K562 (cell line): Measurements from ENCODE around the gene KISS1R. TPM values are rescaled to one million over a fixed set of nuclear protein-coding genes. Genes with fewer than 3 reads are reported as not detected.

ENCODE experiments used
- CHCHD3 ChIP-seq: fragments of 250-450 bp; sonication (Bioruptor Pico); IDR thresholded peaks from 2 replicates; pipeline ENCODE4 v2.1.2; 2022; ENCODE audit warnings: mild to moderate bottlenecking
- GABPB1 ChIP-seq: sonication (generic); formaldehyde crosslinking; IDR thresholded peaks from 2 replicates; pipeline ENCODE4 v1.8.0; 2022; ENCODE audit warnings: mild to moderate bottlenecking, missing genetic modification reagents
- HNRNPLL ChIP-seq: fragments of 200-400 bp; formaldehyde crosslinking; IDR thresholded peaks from 2 replicates; pipeline ENCODE4 v1.6.1; 2017; ENCODE audit warnings: low read length, low read depth, mild to moderate bottlenecking; ENCODE audit not compliant: poor library complexity, severe bottlenecking
- MEIS2 ChIP-seq: fragments of 450-650 bp; IDR thresholded peaks from 2 replicates; pipeline ENCODE4 v1.6.1; 2014; ENCODE audit warnings: mild to moderate bottlenecking; ENCODE audit not compliant: partially characterized antibody
- NFXL1 ChIP-seq: fragments of 450-650 bp; formaldehyde crosslinking; IDR thresholded peaks from 2 replicates; pipeline ENCODE4 v1.4.0; 2021; ENCODE audit warnings: mild to moderate bottlenecking
- PTTG1 ChIP-seq: fragments of 450-650 bp; IDR thresholded peaks from 2 replicates; pipeline ENCODE4 v1.6.1; 2016; ENCODE audit warnings: low read depth, mild to moderate bottlenecking, missing genetic modification characterization, missing compliant biosample characterization
- RFX5 ChIP-seq: IDR thresholded peaks from 2 replicates; pipeline ENCODE4 v1.6.1; 2011; ENCODE audit warnings: low read depth, mild to moderate bottlenecking, improper control_type of control experiment, low read length
- SMC3 ChIP-seq: conservative IDR thresholded peaks from 2 replicates; pipeline ENCODE4 v1.6.1; 2011; ENCODE audit warnings: low read depth, low read length, improper control_type of control experiment; ENCODE audit not compliant: insufficient read depth
- TCF7 ChIP-seq: sonication (generic); IDR thresholded peaks from 2 replicates; pipeline ENCODE4 v1.6.1; 2016; ENCODE audit warnings: antibody characterized with exemption, borderline replicate concordance
- ZNF384 ChIP-seq: IDR thresholded peaks from 2 replicates; pipeline ENCODE4 v1.6.1; 2012; ENCODE audit warnings: low read depth, low read length, improper control_type of control experiment
- ZNF589 ChIP-seq: fragments of 200-800 bp; sonication (Bioruptor generic); IDR thresholded peaks from 2 replicates; pipeline ENCODE4 v1.6.1; 2016; ENCODE audit warnings: low read depth, missing genetic modification characterization, missing compliant biosample characterization
- polyA plus RNA-seq, 8 experiments: library from polyadenylated mRNA; depleted of rRNA in 4 of 8; stranded (reverse) in 5 of 8; unstranded in 3 of 8; fragments of >200 nt; fragmentation: Nextera tagmentation in 2 of 8; fragmentation: Illumina TruSeq in 1 of 8; extraction: Ambion mirVana in 2 of 8; extraction: Trizol in 1 of 8; gene quantifications; 2 replicates each; pipeline versions ENCODE4 v1.2.1 to v1.2.3, GENCODE V29; 2011 to 2014; ENCODE audit warnings: inconsistent platforms in 1 of 8, missing spikeins in 1 of 8
- total RNA-seq, 7 experiments: library from RNA; depleted of rRNA in 6 of 7; stranded (reverse); fragments of >200 nt in 6 of 7; fragmentation: Illumina TruSeq in 2 of 7; extraction: Trizol in 2 of 7; gene quantifications; 2 replicates each; pipeline versions ENCODE4 v1.2.1 to v1.2.3, GENCODE V29; 2011 to 2021; ENCODE audit warnings: low replicate concordance in 1 of 7
- TF ChIP-seq, protein P1 (sequence below): fragments of 200-400 bp; formaldehyde crosslinking; IDR thresholded peaks from 2 replicates; pipeline ENCODE4 v1.6.1; 2017; ENCODE audit warnings: mild to moderate bottlenecking, low read depth, low read length, moderate library complexity
- TF ChIP-seq, protein P2 (sequence below): IDR thresholded peaks from 3 replicates; pipeline ENCODE4 v1.6.1; 2011; ENCODE audit warnings: borderline replicate concordance, mild to moderate bottlenecking; ENCODE audit not compliant: insufficient read length, insufficient read depth
- TF ChIP-seq, protein P3 (sequence below): fragments of 250-450 bp; sonication (Bioruptor Pico); IDR thresholded peaks from 2 replicates; pipeline ENCODE4 v1.4.0; 2020; ENCODE audit warnings: mild to moderate bottlenecking
- TF ChIP-seq, protein P4 (sequence below): fragments of 250-450 bp; sonication (Bioruptor Pico); IDR thresholded peaks from 2 replicates; pipeline ENCODE4 v1.8.0; 2021; ENCODE audit warnings: mild to moderate bottlenecking, moderate library complexity
- TF ChIP-seq, protein P5 (sequence below): fragments of 450-650 bp; formaldehyde crosslinking; conservative IDR thresholded peaks from 2 replicates; pipeline ENCODE4 v1.4.0; 2022; ENCODE audit warnings: mild to moderate bottlenecking, missing genetic modification characterization
- TF ChIP-seq, protein P6 (sequence below): fragments of 450-650 bp; IDR thresholded peaks from 2 replicates; pipeline ENCODE4 v1.6.1; 2016; ENCODE audit warnings: borderline replicate concordance

Gene KISS1R
- total and polyA plus RNA-seq, 9 of the 15 experiments (the other 6 are each of a cell fraction or from before 2014, with no cell fraction given) = 0.37 to 39.4 (median 2.0) TPM

DNA sequence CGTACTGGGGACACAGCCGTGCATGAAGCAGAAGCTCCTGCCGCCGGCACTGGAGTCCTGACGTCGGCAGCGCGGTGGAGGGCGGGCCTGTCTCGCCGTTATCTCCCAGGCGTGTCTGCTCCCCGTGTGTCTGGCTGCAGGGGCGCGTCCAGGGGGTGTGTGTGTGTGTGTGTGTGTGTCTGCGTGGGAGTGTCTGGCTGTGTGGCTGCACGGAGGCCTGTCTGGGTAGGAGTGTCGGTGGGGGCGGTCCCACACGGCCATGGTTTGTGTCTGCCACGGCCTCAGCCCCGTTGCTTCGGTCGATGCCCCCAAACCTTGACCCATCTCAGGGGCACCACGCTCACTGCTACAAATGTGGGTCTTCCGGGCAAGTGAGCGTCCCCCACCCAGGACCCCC, 27.0 kb downstream of the KISS1R start (continued):
- TF ChIP-seq HNRNPLL (no peak), MEIS2 (peak; percentile 52), SMC3 (0 out of 2 replicates have a peak, but pooled peaks have one; percentile 23), ZNF589 (CRISPR knock-in tag) (peak; percentile 51; the same call in 1 of the 2 replicates), ZNF384 (0 out of 2 replicates have a peak, but pooled peaks have one; percentile 46), RFX5 (no peak), CHCHD3 (CRISPR knock-in tag) (no peak), GABPB1 (CRISPR knock-in tag) (peak; percentile 81), NFXL1 (no peak), PTTG1 (no peak), TCF7 (peak; percentile 83; the same call in 1 of the 2 replicates)
- TF ChIP-seq, protein P1, sequence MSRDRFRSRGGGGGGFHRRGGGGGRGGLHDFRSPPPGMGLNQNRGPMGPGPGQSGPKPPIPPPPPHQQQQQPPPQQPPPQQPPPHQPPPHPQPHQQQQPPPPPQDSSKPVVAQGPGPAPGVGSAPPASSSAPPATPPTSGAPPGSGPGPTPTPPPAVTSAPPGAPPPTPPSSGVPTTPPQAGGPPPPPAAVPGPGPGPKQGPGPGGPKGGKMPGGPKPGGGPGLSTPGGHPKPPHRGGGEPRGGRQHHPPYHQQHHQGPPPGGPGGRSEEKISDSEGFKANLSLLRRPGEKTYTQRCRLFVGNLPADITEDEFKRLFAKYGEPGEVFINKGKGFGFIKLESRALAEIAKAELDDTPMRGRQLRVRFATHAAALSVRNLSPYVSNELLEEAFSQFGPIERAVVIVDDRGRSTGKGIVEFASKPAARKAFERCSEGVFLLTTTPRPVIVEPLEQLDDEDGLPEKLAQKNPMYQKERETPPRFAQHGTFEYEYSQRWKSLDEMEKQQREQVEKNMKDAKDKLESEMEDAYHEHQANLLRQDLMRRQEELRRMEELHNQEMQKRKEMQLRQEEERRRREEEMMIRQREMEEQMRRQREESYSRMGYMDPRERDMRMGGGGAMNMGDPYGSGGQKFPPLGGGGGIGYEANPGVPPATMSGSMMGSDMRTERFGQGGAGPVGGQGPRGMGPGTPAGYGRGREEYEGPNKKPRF = no peak
- TF ChIP-seq, protein P2, sequence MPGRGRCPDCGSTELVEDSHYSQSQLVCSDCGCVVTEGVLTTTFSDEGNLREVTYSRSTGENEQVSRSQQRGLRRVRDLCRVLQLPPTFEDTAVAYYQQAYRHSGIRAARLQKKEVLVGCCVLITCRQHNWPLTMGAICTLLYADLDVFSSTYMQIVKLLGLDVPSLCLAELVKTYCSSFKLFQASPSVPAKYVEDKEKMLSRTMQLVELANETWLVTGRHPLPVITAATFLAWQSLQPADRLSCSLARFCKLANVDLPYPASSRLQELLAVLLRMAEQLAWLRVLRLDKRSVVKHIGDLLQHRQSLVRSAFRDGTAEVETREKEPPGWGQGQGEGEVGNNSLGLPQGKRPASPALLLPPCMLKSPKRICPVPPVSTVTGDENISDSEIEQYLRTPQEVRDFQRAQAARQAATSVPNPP = no peak
- TF ChIP-seq, protein P3, sequence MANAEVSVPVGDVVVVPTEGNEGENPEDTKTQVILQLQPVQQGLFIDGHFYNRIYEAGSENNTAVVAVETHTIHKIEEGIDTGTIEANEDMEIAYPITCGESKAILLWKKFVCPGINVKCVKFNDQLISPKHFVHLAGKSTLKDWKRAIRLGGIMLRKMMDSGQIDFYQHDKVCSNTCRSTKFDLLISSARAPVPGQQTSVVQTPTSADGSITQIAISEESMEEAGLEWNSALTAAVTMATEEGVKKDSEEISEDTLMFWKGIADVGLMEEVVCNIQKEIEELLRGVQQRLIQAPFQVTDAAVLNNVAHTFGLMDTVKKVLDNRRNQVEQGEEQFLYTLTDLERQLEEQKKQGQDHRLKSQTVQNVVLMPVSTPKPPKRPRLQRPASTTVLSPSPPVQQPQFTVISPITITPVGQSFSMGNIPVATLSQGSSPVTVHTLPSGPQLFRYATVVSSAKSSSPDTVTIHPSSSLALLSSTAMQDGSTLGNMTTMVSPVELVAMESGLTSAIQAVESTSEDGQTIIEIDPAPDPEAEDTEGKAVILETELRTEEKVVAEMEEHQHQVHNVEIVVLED (CRISPR knock-in tag) = peak; percentile 73
- TF ChIP-seq, protein P4, sequence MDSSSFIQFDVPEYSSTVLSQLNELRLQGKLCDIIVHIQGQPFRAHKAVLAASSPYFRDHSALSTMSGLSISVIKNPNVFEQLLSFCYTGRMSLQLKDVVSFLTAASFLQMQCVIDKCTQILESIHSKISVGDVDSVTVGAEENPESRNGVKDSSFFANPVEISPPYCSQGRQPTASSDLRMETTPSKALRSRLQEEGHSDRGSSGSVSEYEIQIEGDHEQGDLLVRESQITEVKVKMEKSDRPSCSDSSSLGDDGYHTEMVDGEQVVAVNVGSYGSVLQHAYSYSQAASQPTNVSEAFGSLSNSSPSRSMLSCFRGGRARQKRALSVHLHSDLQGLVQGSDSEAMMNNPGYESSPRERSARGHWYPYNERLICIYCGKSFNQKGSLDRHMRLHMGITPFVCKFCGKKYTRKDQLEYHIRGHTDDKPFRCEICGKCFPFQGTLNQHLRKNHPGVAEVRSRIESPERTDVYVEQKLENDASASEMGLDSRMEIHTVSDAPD (CRISPR knock-in tag) = no peak
- TF ChIP-seq, protein P5, sequence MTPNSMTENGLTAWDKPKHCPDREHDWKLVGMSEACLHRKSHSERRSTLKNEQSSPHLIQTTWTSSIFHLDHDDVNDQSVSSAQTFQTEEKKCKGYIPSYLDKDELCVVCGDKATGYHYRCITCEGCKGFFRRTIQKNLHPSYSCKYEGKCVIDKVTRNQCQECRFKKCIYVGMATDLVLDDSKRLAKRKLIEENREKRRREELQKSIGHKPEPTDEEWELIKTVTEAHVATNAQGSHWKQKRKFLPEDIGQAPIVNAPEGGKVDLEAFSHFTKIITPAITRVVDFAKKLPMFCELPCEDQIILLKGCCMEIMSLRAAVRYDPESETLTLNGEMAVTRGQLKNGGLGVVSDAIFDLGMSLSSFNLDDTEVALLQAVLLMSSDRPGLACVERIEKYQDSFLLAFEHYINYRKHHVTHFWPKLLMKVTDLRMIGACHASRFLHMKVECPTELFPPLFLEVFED (CRISPR knock-in tag) = peak; percentile 88
- TF ChIP-seq, protein P6, sequence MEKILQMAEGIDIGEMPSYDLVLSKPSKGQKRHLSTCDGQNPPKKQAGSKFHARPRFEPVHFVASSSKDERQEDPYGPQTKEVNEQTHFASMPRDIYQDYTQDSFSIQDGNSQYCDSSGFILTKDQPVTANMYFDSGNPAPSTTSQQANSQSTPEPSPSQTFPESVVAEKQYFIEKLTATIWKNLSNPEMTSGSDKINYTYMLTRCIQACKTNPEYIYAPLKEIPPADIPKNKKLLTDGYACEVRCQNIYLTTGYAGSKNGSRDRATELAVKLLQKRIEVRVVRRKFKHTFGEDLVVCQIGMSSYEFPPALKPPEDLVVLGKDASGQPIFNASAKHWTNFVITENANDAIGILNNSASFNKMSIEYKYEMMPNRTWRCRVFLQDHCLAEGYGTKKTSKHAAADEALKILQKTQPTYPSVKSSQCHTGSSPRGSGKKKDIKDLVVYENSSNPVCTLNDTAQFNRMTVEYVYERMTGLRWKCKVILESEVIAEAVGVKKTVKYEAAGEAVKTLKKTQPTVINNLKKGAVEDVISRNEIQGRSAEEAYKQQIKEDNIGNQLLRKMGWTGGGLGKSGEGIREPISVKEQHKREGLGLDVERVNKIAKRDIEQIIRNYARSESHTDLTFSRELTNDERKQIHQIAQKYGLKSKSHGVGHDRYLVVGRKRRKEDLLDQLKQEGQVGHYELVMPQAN = peak; percentile 87
